HepG2 (cell line): Measurements from ENCODE around the gene ADGRB3. TPM values are rescaled to one million over a fixed set of nuclear protein-coding genes. Genes with fewer than 3 reads are reported as not detected.

Source experiments
- ATAC-seq: fragments of 200-7000 bp; cut with Tn5 transposase; 3 replicates; pipeline ENCODE4 v1.9.1; 2020; ENCODE audit warnings: mild to moderate bottlenecking, moderate library complexity
- BruUV-seq: library from RNA; stranded (reverse); fragments of 400-500 nt; replicated peaks from 2 replicates; lab custom pipeline; 2021; lab: Mats Ljungman, UMichigan
- CTCF ChIA-PET: fragments of 300-600 bp; formaldehyde crosslinking; extraction: SDS; loops from one replicate; lab custom pipeline; 2021; ENCODE audit warnings: low total read pairs, inconsistent platforms, low intra/inter-chr PET ratio; lab: Yijun Ruan, JAX
- POLR2A ChIA-PET: fragments of 350-600 bp; sonication (Branson Sonifier 250); formaldehyde crosslinking; loops from one replicate; lab custom pipeline; 2020; ENCODE audit warnings: antibody characterized with exemption, inconsistent platforms; lab: Yijun Ruan, JAX
- DNase-seq: peaks from one replicate; pipeline ENCODE4 v3.0.0-alpha.2; 2015; ENCODE audit warnings: low spot score
- FAIRE-seq: peaks from 3 replicates; lab custom pipeline; 2011; peaks lifted over from hg19 to GRCh38; lab: Jason Lieb, UNC
- H2AFZ ChIP-seq: one replicate; pipeline ENCODE4 v1.6.1; 2011; ENCODE audit warnings: low read length, inconsistent platforms
- H3K27ac ChIP-seq: fragments of 300-600 bp; 3 replicates; pipeline ENCODE4 v1.8.0; 2011; ENCODE audit warnings: mixed run types, mild to moderate bottlenecking, mixed read lengths, low read length, inconsistent platforms; ENCODE audit not compliant: insufficient read depth; ENCODE audit errors: extremely low read length
- H3K27me3 ChIP-seq, 2 experiments: fragments of 200-600 bp in 1 of 2; 2 replicates in 1 of 2; 3 replicates in 1 of 2; pipeline versions ENCODE4 v1.6.0 to v1.8.0; 2011; ENCODE audit warnings: low read length in 2 of 2, mild to moderate bottlenecking in 2 of 2, moderate library complexity in 2 of 2, inconsistent platforms in 1 of 2; ENCODE audit not compliant: insufficient read depth in 2 of 2, control insufficient read depth in 1 of 2
- H3K36me3 ChIP-seq, 2 experiments: fragments of 200-600 bp in 1 of 2; replicated peaks in 1 of 2; 2 replicates in 1 of 2; 3 replicates in 1 of 2; pipeline versions ENCODE4 v1.5.1 to v1.8.0; 2011; ENCODE audit warnings: low read length in 2 of 2, inconsistent platforms in 1 of 2; ENCODE audit not compliant: insufficient read depth in 2 of 2, control insufficient read depth in 1 of 2
- H3K4me1 ChIP-seq: 2 replicates; pipeline ENCODE4 v1.5.1; 2012; ENCODE audit warnings: low read length, inconsistent platforms; ENCODE audit not compliant: insufficient read depth
- H3K4me2 ChIP-seq: 2 replicates; pipeline ENCODE4 v1.6.0; 2011; ENCODE audit warnings: low read depth, low read length, inconsistent platforms
- H3K4me3 ChIP-seq, 3 experiments: fragments of 200-600 bp in 1 of 3; sonication (generic), shearing (Covaris generic) in 1 of 3; replicated peaks in 1 of 3; 2 replicates each; pipeline ENCODE4 v1.5.1; 2011 to 2016; ENCODE audit warnings: low read length in 3 of 3, inconsistent platforms in 2 of 3, low read depth in 2 of 3, mild to moderate bottlenecking in 2 of 3, control low read depth in 1 of 3, mixed read lengths in 1 of 3; ENCODE audit not compliant: insufficient read depth in 1 of 3
- H3K79me2 ChIP-seq: one replicate; pipeline ENCODE4 v1.6.1; 2011; ENCODE audit warnings: low read length, inconsistent platforms; ENCODE audit not compliant: insufficient read depth
- H3K9ac ChIP-seq: 2 replicates; pipeline ENCODE4 v1.6.0; 2011; ENCODE audit warnings: mild to moderate bottlenecking, low read depth, low read length, inconsistent platforms; ENCODE audit not compliant: insufficient read depth
- H3K9me3 ChIP-seq: 2 replicates; pipeline ENCODE4 v1.5.1; 2012; ENCODE audit warnings: mild to moderate bottlenecking, low read length
- H4K20me1 ChIP-seq: 2 replicates; pipeline ENCODE4 v1.6.0; 2011; ENCODE audit warnings: inconsistent platforms, mild to moderate bottlenecking, low read length, moderate library complexity; ENCODE audit not compliant: insufficient read depth
- ISL2 ChIP-seq: sonication (generic); formaldehyde crosslinking; IDR thresholded peaks from 2 replicates; pipeline ENCODE4 v1.5.0; 2020; ENCODE audit warnings: missing genetic modification reagents
- JARID2 ChIP-seq: sonication (generic); formaldehyde crosslinking; IDR thresholded peaks from 2 replicates; pipeline ENCODE4 v1.8.1; 2023; ENCODE audit warnings: missing genetic modification reagents, inconsistent platforms; ENCODE audit not compliant: insufficient replicate concordance
- RAD21 ChIP-seq: fragments of 450-650 bp; formaldehyde crosslinking; IDR thresholded peaks from 2 replicates; pipeline ENCODE4 v1.5.0; 2020; ENCODE audit warnings: mild to moderate bottlenecking
- RFX5 ChIP-seq: IDR thresholded peaks from 2 replicates; pipeline ENCODE4 v1.6.1; 2011; ENCODE audit warnings: low read depth, low read length, improper control_type of control experiment
- SNAPC4 ChIP-seq: sonication (generic); formaldehyde crosslinking; IDR thresholded peaks from 2 replicates; pipeline ENCODE4 v1.4.0; 2020; ENCODE audit warnings: mild to moderate bottlenecking, missing genetic modification reagents
- YEATS4 ChIP-seq: sonication (generic); formaldehyde crosslinking; IDR thresholded peaks from 2 replicates; pipeline ENCODE4 v1.4.0; 2020; ENCODE audit warnings: missing genetic modification reagents, borderline replicate concordance
- ZFYVE20 ChIP-seq: sonication (generic); formaldehyde crosslinking; IDR thresholded peaks from 2 replicates; pipeline ENCODE4 v1.8.0; 2023; ENCODE audit warnings: low read depth, mild to moderate bottlenecking, moderate library complexity, missing genetic modification reagents, borderline replicate concordance
- ZMYM3 ChIP-seq: sonication (generic); formaldehyde crosslinking; IDR thresholded peaks from 2 replicates; pipeline ENCODE4 v1.5.1; 2020; ENCODE audit warnings: mild to moderate bottlenecking, missing genetic modification reagents
- ZNF496 ChIP-seq: sonication (generic); formaldehyde crosslinking; IDR thresholded peaks from 2 replicates; pipeline ENCODE4 v1.8.1; 2023; ENCODE audit warnings: mild to moderate bottlenecking, moderate library complexity, missing genetic modification reagents; ENCODE audit not compliant: insufficient replicate concordance
- ZNF546 ChIP-seq: sonication (generic); formaldehyde crosslinking; conservative IDR thresholded peaks from 2 replicates; pipeline ENCODE4 v1.8.1; 2023; ENCODE audit warnings: mild to moderate bottlenecking, missing genetic modification reagents
- ZNF580 ChIP-seq: IDR thresholded peaks from 2 replicates; pipeline ENCODE4 v1.6.1; 2016; ENCODE audit warnings: low read depth, borderline replicate concordance
- ZNF598 ChIP-seq: sonication (generic); formaldehyde crosslinking; IDR thresholded peaks from 2 replicates; pipeline ENCODE4 v1.5.1; 2020; ENCODE audit warnings: mild to moderate bottlenecking, missing genetic modification reagents, borderline replicate concordance
- ZNF816 ChIP-seq: sonication (generic); formaldehyde crosslinking; IDR thresholded peaks from 2 replicates; pipeline ENCODE4 v1.8.0; 2022; ENCODE audit warnings: missing genetic modification reagents, mild to moderate bottlenecking, borderline replicate concordance
- in situ Hi-C: cut with HindIII; loops from 2 replicates; pipeline ENCODE4 v1.10.0; 2017; ENCODE audit warnings: low pct_unique_long_range_greater_than_20kb; ENCODE audit not compliant: extremely low pct_ligation_motif_present
- intact Hi-C: fragments of 100-400 bp; cut with micrococcal nuclease; formaldehyde crosslinking; loops from one replicate; pipeline ENCODE4 v1.10.0; 2022; ENCODE audit not compliant: unreplicated experiment
- polyA plus RNA-seq, 8 experiments: library from polyadenylated mRNA; depleted of rRNA in 3 of 8; stranded (reverse) in 7 of 8; unstranded in 1 of 8; fragments of >200 nt; fragmentation: Illumina TruSeq in 4 of 8; extraction: Trizol in 4 of 8; gene quantifications; 2 replicates each; pipeline versions ENCODE4 v1.2.1 to v1.2.3, GENCODE V29; 2011 to 2016; ENCODE audit warnings: low read depth in 4 of 8, missing spikeins in 1 of 8, mixed read lengths in 1 of 8; ENCODE audit not compliant: insufficient read depth in 1 of 8
- total RNA-seq, 5 experiments: library from RNA; depleted of rRNA; stranded (reverse); fragments of >200 nt; fragmentation: Illumina TruSeq; extraction: Trizol; gene quantifications; 2 replicates each; pipeline ENCODE4 v1.2.3, GENCODE V29; 2016; ENCODE audit warnings: low read depth in 1 of 5
- TF ChIP-seq, protein P1 (sequence below): sonication (generic); formaldehyde crosslinking; IDR thresholded peaks from 2 replicates; pipeline ENCODE4 v1.8.1; 2023; ENCODE audit warnings: mild to moderate bottlenecking, moderate library complexity, missing genetic modification reagents

ADGRB3 gene
- total and polyA plus RNA-seq, 2 of the 13 experiments (the other 11 are each of a cell fraction or from before 2014, with no cell fraction given): not detected

DNA sequence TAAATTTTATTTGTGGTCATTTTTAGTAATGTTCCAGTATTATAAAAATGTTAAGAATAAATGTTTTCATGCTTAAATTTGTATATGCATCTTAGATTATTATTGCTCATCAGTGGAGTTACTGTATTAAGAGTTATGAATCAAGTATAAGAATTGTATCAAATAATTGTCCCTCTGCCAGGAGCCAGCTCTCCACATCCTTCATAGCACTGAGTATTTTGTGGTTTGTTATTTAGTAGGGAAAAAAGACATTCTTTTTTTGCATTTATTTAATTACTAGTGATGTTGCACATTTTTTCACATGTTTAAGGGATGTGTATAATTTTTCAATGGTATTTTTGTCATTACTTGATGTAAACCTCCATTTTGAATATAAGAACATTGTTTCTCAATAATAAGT, 102.0 kb downstream of the ADGRB3 start:
- Histone ChIP-seq H3K4me3 (no peak overlapping the region), H4K20me1 (no peaks in the 10 kb centered on the region), H3K4me1 (no peaks in the 10 kb centered on the region), H3K27ac (no peak overlapping the region), H3K4me2 (no peak overlapping the region), H3K9ac (no peak overlapping the region), H3K36me3 (no peaks in the 10 kb centered on the region), H2AFZ (no peak overlapping the region), H3K79me2 (no peaks in the 10 kb centered on the region), H3K9me3 (no peaks in the 10 kb centered on the region), H3K27me3 (no peaks in the 10 kb centered on the region)
- POLR2A ChIA-PET: no interaction called here
- no peak for ATAC-seq
- no peak for FAIRE-seq
- DNase-seq: no peak
- intact Hi-C loops (no loop called here), in situ Hi-C loops (no loop called here)
- CTCF ChIA-PET: no interaction called here
- BruUV-seq: no TSS peak
- TF ChIP-seq YEATS4 (CRISPR knock-in tag) (no peak), RAD21 (CRISPR knock-in tag) (no peak), ZNF816 (CRISPR knock-in tag) (no peak), ZMYM3 (no peak), ZNF598 (no peak), ZNF546 (CRISPR knock-in tag) (no peak), ZFYVE20 (CRISPR knock-in tag) (no peak), ISL2 (no peak), SNAPC4 (no peak), RFX5 (no peak), ZNF496 (CRISPR knock-in tag) (no peak), JARID2 (CRISPR knock-in tag) (no peak), ZNF580 (no peak)
- TF ChIP-seq, protein P1, sequence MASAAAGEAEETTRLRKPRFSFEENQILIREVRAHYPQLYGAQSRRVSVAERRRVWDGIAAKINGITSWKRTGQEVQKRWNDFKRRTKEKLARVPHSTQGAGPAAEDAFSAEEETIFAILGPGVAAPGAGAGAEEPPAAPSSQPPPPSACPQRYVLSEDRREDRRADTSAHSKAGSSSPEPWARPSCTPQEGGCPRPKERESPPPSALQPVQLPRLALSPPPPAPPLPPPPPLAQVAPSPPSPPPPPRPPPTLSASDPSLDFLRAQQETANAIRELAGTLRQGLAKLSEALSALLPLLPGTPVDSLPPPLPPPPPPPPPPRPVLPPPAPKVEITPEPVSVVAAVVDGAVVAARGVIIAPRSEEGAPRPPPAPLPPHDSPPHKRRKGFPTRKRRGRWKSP (CRISPR knock-in tag): no peak
